BLaER1 treated with 17β-estradiol and CSF1 and Interleukin-3, amounts not matched to agents 10 nM and 100 nM (cell line): Measurements from ENCODE around the gene PAQR7.

Experiments
- H3K27ac ChIP-seq, 11 experiments: shearing (Covaris generic); formaldehyde crosslinking; 2 replicates each; pipeline ENCODE4 v1.8.1; 2022
- H3K27me3 ChIP-seq, 11 experiments: shearing (Covaris generic); formaldehyde crosslinking; 2 replicates each; pipeline ENCODE4 v1.8.1; 2022
- H3K36me3 ChIP-seq, 11 experiments: shearing (Covaris generic); formaldehyde crosslinking; 2 replicates each; pipeline ENCODE4 v1.8.1; 2022
- H3K4me1 ChIP-seq, 10 experiments: shearing (Covaris generic); formaldehyde crosslinking; 2 replicates each; pipeline ENCODE4 v1.8.1; 2022
- H3K4me2 ChIP-seq, 11 experiments: shearing (Covaris generic); formaldehyde crosslinking; 2 replicates each; pipeline ENCODE4 v1.8.1; 2022
- H3K4me3 ChIP-seq, 10 experiments: shearing (Covaris generic); formaldehyde crosslinking; 2 replicates each; pipeline ENCODE4 v1.8.1; 2022
- H3K9ac ChIP-seq, 11 experiments: shearing (Covaris generic); formaldehyde crosslinking; 2 replicates each; pipeline ENCODE4 v1.8.1; 2022
- H3K9me3 ChIP-seq, 11 experiments: shearing (Covaris generic); formaldehyde crosslinking; replicated peaks in 1 of 11; 2 replicates each; pipeline ENCODE4 v1.8.1; 2022
- H4K20me1 ChIP-seq, 11 experiments: shearing (Covaris generic); formaldehyde crosslinking; 2 replicates each; pipeline ENCODE4 v1.8.1; 2022
- Cebpa-rat ChIP-seq, 11 experiments: shearing (Covaris generic); IDR thresholded peaks; 2 replicates each; pipeline ENCODE4 v1.8.1; 2022

PAQR7 gene

GRCh38 chr1:25817840-25818501, 57.5 kb downstream of the PAQR7 start:
- peak overlapping the region in 4 of 11 experiments; percentile 5 to 19 (median 12); a peak in 4 of 22 replicates for H3K27ac ChIP-seq
- H3K4me3 ChIP-seq: no peak overlapping the region
- H3K9me3 ChIP-seq: no peaks in the 10 kb centered on the region
- H4K20me1 ChIP-seq: peaks cover 6 to 36% (median 18%) of the 10 kb centered on the region in 11 experiments; a peak in 16 of 22 replicates
- peak overlapping the region in 10 of 11 experiments; percentile 0 to 97 (median 36); a peak in 9 of 22 replicates for H3K9ac ChIP-seq
- H3K36me3 ChIP-seq: peaks cover 5 to 39% (median 31%) of the 10 kb centered on the region in 11 experiments; a peak in 19 of 22 replicates
- H3K4me2 ChIP-seq: peak overlapping the region; percentile 88 to 99 (median 94); a peak in 18 of 22 replicates
- no peak for TF ChIP-seq Cebpa-rat (IDR thresholded peaks at IDR 0.05)
- peaks cover 34 to 50% (median 42%) of the 10 kb centered on the region in 10 experiments for H3K4me1 ChIP-seq
- H3K27me3 ChIP-seq: no peaks in the 10 kb centered on the region

DNA sequence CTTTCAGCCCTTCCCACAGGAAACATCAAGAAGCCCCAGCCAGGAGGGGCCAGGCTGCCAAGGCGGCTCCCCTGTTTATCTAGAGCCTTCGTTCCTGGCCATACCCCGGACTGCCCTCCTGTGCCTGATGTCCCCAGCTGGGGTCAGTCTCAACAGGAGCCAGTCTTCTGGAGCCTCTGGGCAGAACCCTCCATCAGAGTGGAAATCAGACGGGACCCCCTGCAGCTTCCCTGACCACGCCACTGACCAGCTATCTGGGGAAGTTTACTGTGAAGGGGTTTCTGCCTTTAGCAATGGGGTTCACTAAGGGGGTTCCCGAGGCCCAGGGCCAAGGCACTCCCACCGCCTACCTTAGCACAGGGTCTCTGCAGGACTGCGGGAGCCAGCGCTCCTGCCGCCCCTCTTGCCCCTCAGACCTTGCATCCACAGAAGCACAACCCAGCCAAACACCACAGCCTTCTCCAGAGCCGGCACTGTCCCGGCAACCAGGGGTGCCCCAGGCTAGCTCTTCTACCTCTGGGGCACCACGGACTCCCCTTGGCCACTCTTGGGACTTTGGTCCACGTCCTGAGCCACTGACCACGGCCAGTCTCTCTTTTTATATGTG, 59.3 kb downstream of the PAQR7 start:
- H4K20me1 ChIP-seq: peaks cover 0 to 25% (median 5%) of the 10 kb centered on the region in 11 experiments; a peak in 15 of 22 replicates
- no peak for TF ChIP-seq Cebpa-rat (IDR thresholded peaks at IDR 0.05)
- peaks cover 10 to 53% (median 41%) of the 10 kb centered on the region in 11 experiments; a peak in 20 of 22 replicates for H3K36me3 ChIP-seq
- H3K27me3 ChIP-seq: no peaks in the 10 kb centered on the region
- no peak overlapping the region for H3K27ac ChIP-seq
- no peak overlapping the region for H3K4me3 ChIP-seq
- 0 out of 22 replicates have a peak overlapping the region, but pooled peaks of 1 of the 11 experiments have one; percentile 24 for H3K9ac ChIP-seq
- no peak overlapping the region for H3K4me2 ChIP-seq
- H3K4me1 ChIP-seq: peaks cover 25 to 39% (median 31%) of the 10 kb centered on the region in 10 experiments
- no peaks in the 10 kb centered on the region for H3K9me3 ChIP-seq

DNA sequence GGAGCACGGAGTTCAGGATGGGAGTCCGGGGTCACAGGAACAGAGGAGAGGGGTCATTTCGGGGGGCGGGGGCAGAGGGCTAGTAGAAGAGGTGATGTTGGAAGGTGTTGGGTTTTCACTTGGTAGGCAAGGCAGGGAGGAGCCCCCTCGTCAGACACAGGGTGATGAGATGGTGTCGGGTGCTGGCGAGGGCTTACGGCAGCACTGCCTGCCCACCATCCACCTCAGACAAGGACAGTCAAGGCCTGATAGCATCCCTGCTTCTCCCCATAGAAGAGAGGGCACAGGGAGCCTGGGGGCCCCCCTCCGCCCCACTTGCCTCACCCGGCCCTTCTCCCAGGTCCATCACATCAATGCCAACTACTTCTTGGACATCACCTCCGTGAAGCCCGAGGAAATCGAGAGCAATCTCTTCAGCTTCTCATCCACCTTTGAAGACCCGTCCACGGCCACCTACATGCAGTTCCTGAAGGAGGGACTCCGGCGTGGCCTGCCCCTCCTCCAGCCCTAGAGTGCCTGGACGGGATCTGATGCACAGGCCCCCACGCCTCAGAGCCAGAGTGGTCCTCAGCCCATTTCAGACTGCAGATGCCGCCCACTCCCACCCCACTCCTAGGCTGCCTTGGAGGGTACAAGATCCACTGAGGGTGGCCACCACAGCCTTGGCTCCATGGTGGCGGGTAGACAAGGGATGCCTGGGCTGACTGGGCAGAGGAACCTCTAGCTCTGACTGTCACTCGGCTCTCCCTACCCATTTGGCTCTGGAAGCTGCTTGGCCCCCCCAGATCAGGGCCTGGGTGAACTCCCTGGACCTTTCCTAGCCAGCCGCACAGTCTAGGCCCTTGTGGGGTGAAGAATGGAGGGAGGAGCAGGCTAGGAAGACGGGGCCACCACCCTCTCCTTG, 60.0 kb downstream of the PAQR7 start:
- Histone ChIP-seq H3K4me3 (no peak overlapping the region), H3K9ac (peak overlapping the region in 1 of 11 experiments; percentile 24; a peak in 1 of 22 replicates), H3K4me1 (peaks cover 26 to 39% (median 33%) of the 10 kb centered on the region in 10 experiments), H3K27ac (no peak overlapping the region), H3K36me3 (peaks cover 10 to 55% (median 41%) of the 10 kb centered on the region in 11 experiments; a peak in 20 of 22 replicates), H3K4me2 (no peak overlapping the region), H3K9me3 (no peaks in the 10 kb centered on the region), H3K27me3 (no peaks in the 10 kb centered on the region), H4K20me1 (peaks cover 0 to 29% (median 3%) of the 10 kb centered on the region in 11 experiments; a peak in 14 of 22 replicates)
- TF ChIP-seq Cebpa-rat (IDR thresholded peaks at IDR 0.05): no peak

DNA sequence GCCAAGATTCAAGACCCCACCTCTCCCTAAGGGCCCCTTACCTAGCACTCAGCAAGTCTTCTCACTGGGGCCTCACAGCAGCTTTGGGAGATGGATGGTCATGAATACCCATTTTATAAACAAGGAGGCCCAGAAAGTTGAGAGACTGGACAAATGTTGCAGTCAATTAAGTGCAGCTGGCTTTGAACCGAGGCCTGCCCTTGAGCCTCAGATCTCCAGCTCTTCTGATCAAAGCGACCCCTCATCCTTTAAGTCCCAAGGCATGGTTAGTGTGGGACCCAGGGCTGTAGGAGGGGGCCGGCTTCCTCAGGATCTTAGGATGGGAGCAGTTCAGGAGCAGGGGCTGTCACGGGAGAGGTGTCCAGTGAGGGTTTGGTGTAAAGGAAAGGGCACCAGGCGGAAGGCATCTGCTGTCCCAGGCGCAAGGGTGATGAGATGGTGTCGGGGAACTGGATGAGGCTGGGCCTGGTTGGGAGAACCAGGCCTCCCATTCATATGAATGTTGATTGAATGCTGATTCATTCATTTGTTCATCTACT, 60.9 kb downstream of the PAQR7 start:
- H3K27me3 ChIP-seq: no peaks in the 10 kb centered on the region
- no peak overlapping the region for H3K4me3 ChIP-seq
- peaks cover 35 to 47% (median 41%) of the 10 kb centered on the region in 10 experiments for H3K4me1 ChIP-seq
- H3K9me3 ChIP-seq: no peaks in the 10 kb centered on the region
- no peak overlapping the region for H3K27ac ChIP-seq
- H3K4me2 ChIP-seq: peak overlapping the region in 2 of 11 experiments; percentile 3 to 22; a peak in 3 of 22 replicates
- peaks cover 0 to 37% (median 11%) of the 10 kb centered on the region in 11 experiments; a peak in 15 of 22 replicates for H4K20me1 ChIP-seq
- peak overlapping the region in 2 of 11 experiments; percentile 33 to 44; a peak in 2 of 22 replicates for H3K9ac ChIP-seq
- no peak for TF ChIP-seq Cebpa-rat (IDR thresholded peaks at IDR 0.05)
- peaks cover 10 to 55% (median 41%) of the 10 kb centered on the region in 11 experiments; a peak in 20 of 22 replicates for H3K36me3 ChIP-seq

DNA sequence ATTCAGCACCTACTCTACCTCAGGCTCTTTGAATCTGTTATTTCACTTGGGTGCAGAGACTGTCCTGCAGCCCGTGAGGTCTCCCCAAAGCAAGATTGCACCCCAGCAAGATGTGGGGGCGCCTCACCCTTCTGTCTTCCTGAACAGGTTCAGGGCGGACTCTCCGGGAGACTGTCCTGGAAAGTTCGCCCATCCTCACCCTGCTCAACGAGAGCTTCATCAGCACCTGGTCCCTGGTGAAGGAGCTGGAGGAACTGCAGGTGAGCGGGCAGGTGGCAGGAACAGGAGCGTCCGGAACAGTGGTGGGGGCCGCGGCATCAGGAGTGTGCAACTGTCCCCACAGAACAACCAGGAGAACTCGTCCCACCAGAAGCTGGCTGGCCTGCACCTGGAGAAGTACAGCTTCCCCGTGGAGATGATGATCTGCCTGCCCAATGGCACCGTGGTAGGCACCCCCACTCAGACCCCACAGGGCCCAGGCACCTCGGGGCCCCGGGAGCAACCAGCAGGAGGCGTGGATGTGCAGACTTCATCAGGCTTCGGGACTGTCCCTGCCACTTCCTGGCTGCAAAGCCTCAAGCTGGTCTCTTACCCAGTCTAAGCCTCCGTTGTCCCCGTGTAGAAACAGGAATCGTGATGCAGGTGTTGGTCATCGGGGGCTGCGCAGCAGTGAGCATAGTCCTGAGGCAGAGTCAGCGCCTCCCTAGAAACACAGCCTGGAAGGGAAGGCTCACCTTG, 61.6 kb downstream of the PAQR7 start:
- Histone ChIP-seq H3K9me3 (no peaks in the 10 kb centered on the region), H3K4me2 (peak overlapping the region in 2 of 11 experiments; percentile 3 to 22; a peak in 2 of 22 replicates), H3K27ac (no peak overlapping the region), H3K36me3 (peaks cover 10 to 56% (median 41%) of the 10 kb centered on the region in 11 experiments; a peak in 20 of 22 replicates), H3K4me3 (no peak overlapping the region), H3K27me3 (no peaks in the 10 kb centered on the region), H3K9ac (peak overlapping the region in 3 of 11 experiments; percentile 6 to 44 (median 33); a peak in 3 of 22 replicates), H4K20me1 (peaks cover 0 to 42% (median 11%) of the 10 kb centered on the region in 11 experiments; a peak in 15 of 22 replicates), H3K4me1 (peaks cover 35 to 47% (median 43%) of the 10 kb centered on the region in 10 experiments)
- TF ChIP-seq Cebpa-rat (IDR thresholded peaks at IDR 0.05): no peak

DNA sequence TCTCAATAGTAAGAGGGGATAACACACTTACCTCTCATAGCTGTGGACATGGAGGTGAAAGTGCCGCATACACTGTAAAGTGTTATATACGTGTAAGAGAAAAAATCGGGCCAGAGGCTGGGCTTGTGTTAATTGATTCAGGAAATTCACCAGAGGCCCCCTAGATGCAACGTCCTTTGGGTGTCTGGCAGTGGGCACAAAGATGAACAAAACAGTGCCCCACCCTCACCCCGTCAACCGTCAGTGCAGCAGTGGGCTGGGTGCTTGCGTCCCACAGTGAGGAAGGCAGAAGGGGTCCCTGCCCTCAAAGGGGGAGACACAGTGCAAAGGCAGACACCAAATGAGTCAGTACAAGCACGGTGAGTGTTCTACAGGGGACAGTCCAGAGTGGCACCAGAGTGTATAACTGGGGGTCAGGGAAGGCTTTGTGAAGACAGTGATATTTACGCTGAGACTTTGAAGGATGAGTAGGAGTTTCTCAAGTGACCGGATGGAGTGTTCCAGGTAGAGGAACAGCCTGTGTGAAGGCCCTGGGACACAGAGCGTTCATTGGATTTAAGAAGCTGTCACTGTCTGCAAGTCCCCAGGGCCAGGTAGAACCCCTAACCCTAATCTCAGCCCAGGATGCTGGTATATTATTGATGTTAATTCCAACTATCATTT, 62.3 kb downstream of the PAQR7 start:
- no peak for TF ChIP-seq Cebpa-rat (IDR thresholded peaks at IDR 0.05)
- Histone ChIP-seq H3K27ac (no peak overlapping the region), H3K4me1 (peaks cover 35 to 47% (median 43%) of the 10 kb centered on the region in 10 experiments), H3K36me3 (peaks cover 10 to 60% (median 41%) of the 10 kb centered on the region in 11 experiments; a peak in 21 of 22 replicates), H3K4me2 (no peak overlapping the region), H3K9ac (peak overlapping the region in 5 of 11 experiments; percentile 3 to 44 (median 15); a peak in 2 of 22 replicates), H4K20me1 (peaks cover 4 to 49% (median 18%) of the 10 kb centered on the region in 11 experiments; a peak in 15 of 22 replicates), H3K27me3 (no peaks in the 10 kb centered on the region), H3K9me3 (no peaks in the 10 kb centered on the region), H3K4me3 (no peak overlapping the region)
